NCI-H510A (cell line): ENCODE data around the gene SLC25A13.

Source experiments
- DNase-seq: peaks from one replicate; lab custom pipeline; 2025; lab: John Stamatoyannopoulos, UW

The SLC25A13 gene

GRCh38 chr7:96202102-96202501, 119.8 kb downstream of the SLC25A13 start:
- DNase-seq: no peak

DNA sequence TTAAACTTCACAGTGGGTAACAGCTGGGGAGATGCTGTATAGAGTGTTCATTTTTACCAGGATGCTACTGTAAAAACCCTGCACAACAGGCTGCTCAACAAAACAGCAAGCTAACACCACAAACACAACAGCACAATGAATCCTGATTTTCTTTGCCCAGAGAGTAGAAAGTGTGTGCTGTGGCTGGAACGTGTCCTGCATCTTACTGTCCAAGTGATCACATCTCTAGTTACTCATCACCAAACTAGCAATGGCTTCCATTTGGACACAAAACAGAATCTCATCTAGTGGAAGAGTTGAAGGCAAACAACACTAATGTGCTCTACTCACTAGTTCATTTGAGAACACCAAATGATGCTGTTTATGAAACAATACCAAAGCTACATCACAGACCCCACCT, 121.2 kb downstream of the SLC25A13 start:
- no peak for DNase-seq

GRCh38 chr7:96199421-96199820, 122.5 kb downstream of the SLC25A13 start:
- DNase-seq: no peak

DNA sequence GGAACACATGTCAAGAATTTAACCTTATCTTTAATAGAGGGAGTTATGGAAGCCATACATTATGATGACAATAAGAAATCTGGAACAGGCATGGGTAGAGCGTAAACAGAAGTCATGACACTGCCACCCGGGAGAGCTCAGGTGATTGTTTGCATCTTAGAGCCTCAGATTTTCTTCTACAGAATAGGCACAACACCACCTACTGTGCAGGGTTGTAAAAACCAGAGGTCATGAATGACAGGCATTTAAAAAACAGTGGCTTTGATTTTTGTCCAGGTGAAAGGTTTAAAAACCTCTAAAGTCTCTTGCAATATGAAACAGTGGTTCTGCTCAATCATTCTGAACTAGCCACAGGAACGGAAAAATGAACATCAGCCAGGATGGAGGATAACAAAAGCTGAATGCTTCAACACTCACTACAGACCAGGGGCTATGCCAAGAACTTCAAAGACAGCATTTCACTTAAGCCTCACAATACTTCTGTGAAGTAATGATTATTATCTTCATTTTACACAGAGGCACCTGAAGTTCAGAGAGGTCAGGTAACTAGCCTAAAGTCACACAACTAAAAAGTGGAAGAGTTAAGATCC, 123.8 kb downstream of the SLC25A13 start:
- DNase-seq: no peak

GRCh38 chr7:96196676-96197075, 125.2 kb downstream of the SLC25A13 start:
- DNase-seq: no peak

DNA sequence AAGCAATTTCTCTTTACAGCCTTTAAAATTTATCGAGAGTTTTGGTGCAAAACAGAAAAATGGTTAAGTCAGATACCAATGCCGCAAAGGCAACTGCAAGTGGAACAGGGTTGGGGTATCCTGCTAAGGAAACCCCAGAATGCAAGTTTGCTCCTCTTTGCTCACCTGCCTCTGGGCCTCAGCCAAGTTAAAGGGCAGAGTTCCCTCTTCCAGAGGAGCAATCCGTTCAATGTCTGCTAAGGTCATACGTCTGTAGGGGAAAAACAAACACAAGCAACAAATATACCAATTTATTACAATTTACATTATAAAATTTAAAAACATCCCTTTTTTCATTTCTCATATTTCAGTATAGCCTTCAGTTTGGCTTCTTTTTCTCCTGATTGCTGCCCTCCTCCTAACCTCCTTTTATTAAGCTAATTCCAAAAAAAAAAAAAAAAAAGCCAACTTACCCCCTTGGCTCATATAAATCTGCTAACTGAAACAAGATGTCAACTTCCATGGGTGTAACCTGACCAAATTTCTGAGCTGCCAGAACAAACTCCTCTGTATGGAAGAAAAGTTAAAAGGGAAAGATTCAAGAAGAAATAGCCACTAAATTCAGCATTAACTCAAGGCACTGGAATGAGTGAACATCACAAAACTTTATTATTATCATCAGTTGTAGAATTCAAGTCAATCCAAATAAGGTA, 132.6 kb downstream of the SLC25A13 start:
- no peak for DNase-seq

DNA sequence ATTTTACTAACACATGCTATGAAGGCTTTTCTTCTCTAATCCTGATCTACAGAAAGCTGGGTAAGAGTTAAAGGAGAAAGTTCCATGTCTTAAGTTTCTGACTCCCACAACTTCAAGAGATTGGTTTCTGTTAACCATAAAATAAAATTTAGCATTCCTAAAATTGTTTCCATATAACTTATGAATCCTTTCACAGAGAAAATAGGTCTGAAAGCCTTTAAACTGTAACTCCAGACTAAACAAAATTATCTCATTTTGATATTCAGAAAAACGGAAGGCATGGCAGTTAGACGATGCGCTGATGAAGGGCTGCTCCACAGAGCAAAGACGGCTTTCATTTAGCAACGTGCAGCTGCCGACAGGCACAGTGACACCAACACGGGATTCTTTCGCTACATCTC, 133.3 kb downstream of the SLC25A13 start:
- no peak for DNase-seq

DNA sequence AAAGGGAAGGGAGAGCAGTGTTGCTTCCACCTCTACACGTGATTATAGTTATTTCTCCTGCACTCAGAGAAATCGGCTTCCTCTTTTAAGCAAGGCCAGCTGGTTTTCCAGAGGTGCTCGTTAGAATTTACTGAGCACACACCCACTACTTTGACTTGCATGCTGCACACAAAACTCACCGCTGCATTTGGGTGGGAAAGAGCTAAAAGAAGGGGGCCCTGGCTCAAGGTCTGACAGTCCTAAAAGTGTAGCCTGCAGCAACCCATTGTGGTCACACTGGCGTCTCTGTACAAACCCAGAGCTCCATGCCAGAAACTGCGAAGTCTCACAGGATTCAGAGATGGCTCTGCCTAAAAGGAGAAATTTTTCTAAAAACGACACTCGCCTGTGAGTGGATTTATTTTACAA, 133.7 kb downstream of the SLC25A13 start:
- DNase-seq: no peak

- DNase-seq: no peak
These were observed 134.2 kb downstream of the SLC25A13 start for GRCh38 chr7:96187735-96188134.

- no peak for DNase-seq
These were observed 137.1 kb downstream of the SLC25A13 start for GRCh38 chr7:96184783-96185182.

- no peak for DNase-seq
These were observed 138.7 kb downstream of the SLC25A13 start for GRCh38 chr7:96183163-96183670.

- DNase-seq: no peak
These were observed 139.3 kb downstream of the SLC25A13 start for GRCh38 chr7:96182424-96183158.

DNA sequence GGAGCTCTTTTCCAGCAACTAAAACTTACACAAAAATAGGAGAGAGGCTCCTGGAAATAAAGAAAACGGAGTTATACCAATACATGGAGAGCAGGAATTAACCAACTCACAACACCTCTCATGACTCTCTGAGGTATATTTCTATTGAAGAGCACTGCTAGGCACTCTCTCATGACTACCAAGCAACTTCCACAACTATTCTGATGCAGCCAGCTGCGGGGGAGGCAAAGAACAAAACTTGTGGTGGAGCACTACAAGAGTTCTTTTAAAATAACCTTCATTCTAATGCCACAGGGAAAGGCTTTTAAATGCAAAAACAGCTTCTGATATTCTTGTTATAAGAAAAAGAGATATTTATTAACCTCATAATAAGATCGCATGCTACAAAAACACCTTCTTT, 140.7 kb downstream of the SLC25A13 start:
- DNase-seq: no peak

DNA sequence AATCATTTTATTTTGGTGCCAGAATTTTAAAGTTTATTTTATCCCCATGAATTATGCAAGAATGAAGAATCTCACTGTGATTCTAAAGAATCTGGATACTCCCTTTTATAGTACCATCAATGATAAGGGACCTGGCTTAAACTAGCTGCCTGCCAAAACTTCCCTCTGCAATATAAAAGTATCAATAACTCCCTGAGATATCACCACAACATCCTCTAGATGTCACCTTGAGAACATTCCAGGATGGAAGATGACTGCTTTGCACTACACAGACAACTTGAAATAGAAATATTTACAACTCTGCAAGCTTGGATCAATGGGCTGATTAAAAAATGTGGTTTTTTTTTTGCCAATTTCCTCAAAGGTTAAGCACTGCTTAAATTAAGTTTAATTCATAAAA, 142.1 kb downstream of the SLC25A13 start:
- DNase-seq: no peak

DNA sequence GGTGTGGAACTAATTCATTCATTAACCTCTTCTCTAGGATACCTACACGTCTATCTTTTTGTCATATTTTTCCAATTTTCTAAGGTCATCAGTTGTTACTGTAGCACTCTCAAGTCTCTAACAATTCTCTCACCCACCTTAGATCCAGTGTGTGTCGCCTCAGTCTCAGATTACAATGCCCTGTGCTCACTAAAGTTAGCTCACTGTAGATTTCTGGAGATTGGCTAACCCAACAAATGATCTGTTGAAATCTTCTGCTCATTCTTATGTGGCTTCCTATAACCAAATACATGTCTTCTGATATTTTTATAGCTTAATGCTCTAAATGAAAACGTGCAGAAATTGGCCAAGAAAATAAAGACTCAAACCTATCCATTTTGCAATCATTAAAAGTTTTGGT, 142.6 kb downstream of the SLC25A13 start:
- DNase-seq: no peak

- no peak for DNase-seq
These were observed 143.3 kb downstream of the SLC25A13 start for GRCh38 chr7:96178581-96178980.

GRCh38 chr7:96177353-96177752, 144.5 kb downstream of the SLC25A13 start:
- no peak for DNase-seq

DNA sequence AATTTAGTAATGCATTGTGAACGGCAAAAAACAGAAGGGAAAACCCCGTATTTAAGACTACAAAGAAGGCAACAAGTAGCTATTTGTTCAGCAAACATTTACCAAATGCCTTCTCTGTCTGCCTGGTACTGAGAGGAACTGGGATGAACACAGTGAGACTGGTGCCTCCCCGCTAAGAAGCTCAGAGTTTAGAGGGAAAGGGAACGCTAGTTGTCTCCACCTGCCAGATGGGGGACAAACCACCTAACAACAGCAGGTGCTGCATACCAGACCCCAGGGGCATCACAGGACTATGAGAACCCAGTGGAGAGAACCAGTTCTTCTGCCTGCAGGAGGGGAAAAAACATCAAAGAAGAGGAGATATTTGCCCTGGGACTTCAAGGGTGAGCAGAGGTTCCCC, 147.1 kb downstream of the SLC25A13 start:
- DNase-seq: no peak

DNA sequence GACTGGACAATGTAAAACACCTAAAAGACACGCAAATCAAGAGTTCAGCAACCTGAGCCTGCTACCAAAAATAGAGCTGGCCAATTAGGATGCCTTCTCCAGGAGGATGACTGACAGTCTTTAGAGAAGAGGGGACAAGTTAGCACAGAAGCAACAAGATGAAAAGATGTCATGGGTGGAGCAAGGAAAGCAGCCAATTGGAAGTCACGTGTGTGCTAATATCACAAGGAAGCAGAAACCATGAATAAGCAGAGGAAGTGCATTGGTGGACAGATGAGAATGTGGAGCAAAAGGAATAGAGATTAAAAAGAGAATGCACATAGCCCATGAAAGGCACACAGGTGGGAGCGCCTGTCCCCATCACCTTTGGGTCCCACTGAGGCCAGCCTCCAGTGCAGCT, 148.1 kb downstream of the SLC25A13 start:
- no peak for DNase-seq

GRCh38 chr7:96169439-96169838, 152.5 kb downstream of the SLC25A13 start:
- DNase-seq: no peak

DNA sequence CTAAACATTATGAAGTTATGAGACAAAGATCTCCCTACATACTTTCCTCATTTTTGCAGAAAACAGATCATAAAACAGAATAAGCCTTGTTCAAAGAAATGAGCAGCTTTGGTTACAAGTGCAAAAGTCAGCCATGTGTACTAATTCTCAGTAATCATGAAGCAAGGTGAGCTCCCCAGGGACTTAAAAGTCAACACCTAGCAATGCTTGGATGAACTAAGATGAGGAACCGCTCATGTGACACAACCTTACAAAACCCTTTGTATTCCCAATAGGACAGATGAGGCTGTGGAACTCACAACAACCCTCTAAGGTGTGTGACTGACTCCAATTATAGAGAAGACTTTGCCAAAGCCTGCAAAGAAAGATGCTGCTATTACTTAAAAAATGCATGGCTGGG, 154.5 kb downstream of the SLC25A13 start:
- no peak for DNase-seq

DNA sequence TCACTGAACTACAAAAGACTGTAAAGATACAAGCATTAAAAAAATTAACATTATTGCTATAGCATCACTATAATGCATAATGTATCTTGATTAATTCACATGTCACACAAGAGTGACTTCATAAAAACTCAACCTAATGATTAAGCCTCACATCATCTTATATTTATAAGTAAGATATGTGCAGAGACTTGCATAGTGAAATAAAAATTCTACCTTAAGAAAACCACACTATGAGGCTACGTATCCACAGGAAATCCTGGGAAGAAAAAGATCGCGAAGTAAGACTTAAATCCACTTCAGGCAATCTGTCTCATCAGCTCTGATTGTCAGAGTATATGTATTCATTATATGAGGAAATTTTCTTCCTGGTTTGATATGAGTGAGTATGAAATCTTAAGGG, 160.0 kb downstream of the SLC25A13 start:
- DNase-seq: no peak

DNA sequence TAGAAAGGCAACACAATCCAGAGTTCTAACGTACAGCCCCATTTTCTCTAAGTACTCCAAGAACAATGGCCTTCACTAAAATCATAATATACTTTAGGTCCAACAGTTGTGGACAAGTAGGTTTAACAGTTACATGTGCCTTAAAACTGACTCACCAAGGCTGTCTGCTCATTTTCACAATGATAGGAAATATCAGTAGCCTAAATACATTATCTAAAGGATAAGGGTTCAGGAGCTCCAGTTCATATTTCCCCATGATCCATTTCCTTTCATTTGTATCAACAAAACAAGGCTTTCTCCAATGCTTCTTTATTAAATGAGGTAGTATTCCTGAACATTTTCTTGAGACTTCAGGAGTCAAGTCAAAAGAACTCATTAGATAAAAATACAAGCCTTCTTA, 164.0 kb downstream of the SLC25A13 start:
- no peak for DNase-seq
